Peyer's patch (tissue), 4 donors: Measurements from ENCODE around the gene RCCD1.
"Not testable (repeated sequence)": the region's sequence is repeated elsewhere in the genome, so short reads cannot be mapped to it uniquely, and the experiment has no call there.

ENCODE experiments used
- POLR2A ChIP-seq, 2 donors: fragments of 450-650 bp; IDR thresholded peaks; one replicate each; pipeline ENCODE4 v1.5.1; 2017; ENCODE audit warnings: antibody characterized with exemption in 2 of 2, mild to moderate bottlenecking in 2 of 2, moderate library complexity in 2 of 2
- TF ChIP-seq, protein P1 (sequence below), 6 experiments: fragments of 450-650 bp in 4 of 6; fragments of 200-600 bp in 2 of 6; sonication (generic) in 1 of 6; IDR thresholded peaks; one replicate each; pipeline ENCODE4 v1.5.1; 2017 to 2019; ENCODE audit warnings: antibody characterized with exemption in 6 of 6, mild to moderate bottlenecking in 3 of 6, moderate library complexity in 1 of 6

DNA sequence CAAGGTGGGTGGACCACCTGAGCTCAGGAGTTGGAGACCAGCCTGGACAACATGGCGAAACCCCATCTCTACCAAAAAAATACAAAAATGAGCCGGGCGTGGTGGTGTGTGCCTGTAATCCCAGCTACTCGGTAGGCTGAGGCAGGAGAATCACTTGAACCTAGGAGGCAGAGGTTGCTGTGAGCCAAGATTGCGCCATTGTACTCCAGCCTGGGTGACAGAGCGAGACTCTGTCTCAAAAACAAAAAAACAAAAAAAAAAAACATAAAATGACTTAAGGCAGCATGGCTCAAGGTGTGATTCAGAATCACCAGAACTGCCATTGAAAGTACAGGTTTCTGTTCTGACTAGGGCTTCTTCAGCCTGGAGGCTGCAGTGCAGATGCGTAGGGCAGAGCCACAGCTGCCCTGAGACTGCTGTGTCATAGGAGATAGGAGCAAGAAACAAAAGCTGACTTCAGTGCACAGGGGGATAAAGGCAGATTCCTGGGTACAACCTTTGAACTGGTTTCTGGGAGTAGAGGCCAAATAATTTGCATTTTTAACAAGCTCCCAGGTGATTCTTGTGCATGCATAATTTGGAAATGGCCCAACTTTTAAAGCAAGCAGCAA lies 31.9 kb upstream of the RCCD1 start:
- TF ChIP-seq, protein P1, sequence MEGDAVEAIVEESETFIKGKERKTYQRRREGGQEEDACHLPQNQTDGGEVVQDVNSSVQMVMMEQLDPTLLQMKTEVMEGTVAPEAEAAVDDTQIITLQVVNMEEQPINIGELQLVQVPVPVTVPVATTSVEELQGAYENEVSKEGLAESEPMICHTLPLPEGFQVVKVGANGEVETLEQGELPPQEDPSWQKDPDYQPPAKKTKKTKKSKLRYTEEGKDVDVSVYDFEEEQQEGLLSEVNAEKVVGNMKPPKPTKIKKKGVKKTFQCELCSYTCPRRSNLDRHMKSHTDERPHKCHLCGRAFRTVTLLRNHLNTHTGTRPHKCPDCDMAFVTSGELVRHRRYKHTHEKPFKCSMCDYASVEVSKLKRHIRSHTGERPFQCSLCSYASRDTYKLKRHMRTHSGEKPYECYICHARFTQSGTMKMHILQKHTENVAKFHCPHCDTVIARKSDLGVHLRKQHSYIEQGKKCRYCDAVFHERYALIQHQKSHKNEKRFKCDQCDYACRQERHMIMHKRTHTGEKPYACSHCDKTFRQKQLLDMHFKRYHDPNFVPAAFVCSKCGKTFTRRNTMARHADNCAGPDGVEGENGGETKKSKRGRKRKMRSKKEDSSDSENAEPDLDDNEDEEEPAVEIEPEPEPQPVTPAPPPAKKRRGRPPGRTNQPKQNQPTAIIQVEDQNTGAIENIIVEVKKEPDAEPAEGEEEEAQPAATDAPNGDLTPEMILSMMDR (IDR thresholded peaks at IDR 0.05), result not testable (repeated sequence)
- not testable (repeated sequence) for TF ChIP-seq POLR2A (IDR thresholded peaks at IDR 0.05)
